ENCODE measurements around the gene MALRD1.
A peak's percentile ranks its signal among the peaks of the same experiment; 100 is the strongest.
"Not testable (repeated sequence)": the region's sequence is repeated elsewhere in the genome, so short reads cannot be mapped to it uniquely, and the experiment has no call there.

MALRD1 gene

DNA sequence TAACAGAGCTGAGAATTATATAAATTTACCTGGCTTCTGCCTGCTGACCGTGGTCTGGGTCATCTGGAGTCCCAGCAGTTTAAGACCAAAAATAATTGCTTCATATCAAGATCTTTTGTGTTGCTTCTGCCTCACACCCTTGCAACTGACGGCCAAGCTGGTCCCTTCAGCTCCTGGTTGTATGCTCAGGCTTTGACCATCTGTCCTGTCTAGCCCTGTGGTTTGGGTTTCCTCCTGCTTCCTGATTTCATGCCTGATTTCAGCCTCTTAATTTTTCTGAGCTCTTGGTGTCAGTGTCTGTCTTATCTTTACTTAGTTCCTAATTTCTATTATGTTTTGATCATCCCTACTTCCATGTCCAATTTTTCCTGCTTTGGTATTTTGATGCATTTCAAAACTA lies 679.8 kb downstream of the MALRD1 start:
- Histone ChIP-seq H3K27ac (ENCODE audit: low read depth, low read length, severe bottlenecking) (no peak overlapping the region), H3K4me3 (ENCODE audit: extremely low read depth, insufficient read depth, low read length, poor library complexity, severe bottlenecking) (no peak overlapping the region), H3K4me1 (ENCODE audit: control insufficient read depth, insufficient read depth, low read length, poor library complexity, severe bottlenecking) (no peaks in the 10 kb centered on the region), H3K9me3 (ENCODE audit: control insufficient read depth, low read length) (no peaks in the 10 kb centered on the region), H3K36me3 (ENCODE audit: control insufficient read depth, insufficient read depth, low read length) (no peaks in the 10 kb centered on the region)
- 74 to 100% methylated on average over 1 to 2 of the region's 2 CpGs for WGBS, 2 experiments (ENCODE audit: insufficient coverage in 2 of 2)

GRCh38 chr10:19728964-19729363 lies 680.4 kb downstream of the MALRD1 start:
- Histone ChIP-seq H3K36me3 (ENCODE audit: control insufficient read depth, insufficient read depth, low read length) (no peaks in the 10 kb centered on the region), H3K4me1 (ENCODE audit: control insufficient read depth, insufficient read depth, low read length, poor library complexity, severe bottlenecking) (no peaks in the 10 kb centered on the region), H3K9me3 (ENCODE audit: control insufficient read depth, low read length) (no peaks in the 10 kb centered on the region), H3K27ac (ENCODE audit: low read depth, low read length, severe bottlenecking) (no peak overlapping the region), H3K4me3 (ENCODE audit: extremely low read depth, insufficient read depth, low read length, poor library complexity, severe bottlenecking) (no peak overlapping the region)
- no CpG with 5 or more reads among the region's 2 CpGs for WGBS, 2 experiments (ENCODE audit: insufficient coverage in 2 of 2)

GRCh38 chr10:19730167-19730906 lies 681.7 kb downstream of the MALRD1 start:
- 60 to 100% methylated on average over 1 of the region's 2 CpGs for WGBS, 2 experiments (ENCODE audit: insufficient coverage in 2 of 2)
- Histone ChIP-seq H3K27ac (ENCODE audit: low read depth, low read length, severe bottlenecking) (no peak overlapping the region), H3K4me1 (ENCODE audit: control insufficient read depth, insufficient read depth, low read length, poor library complexity, severe bottlenecking) (no peaks in the 10 kb centered on the region), H3K36me3 (ENCODE audit: control insufficient read depth, insufficient read depth, low read length) (no peaks in the 10 kb centered on the region), H3K9me3 (ENCODE audit: control insufficient read depth, low read length) (no peaks in the 10 kb centered on the region), H3K4me3 (ENCODE audit: extremely low read depth, insufficient read depth, low read length, poor library complexity, severe bottlenecking) (no peak overlapping the region)

GRCh38 chr10:19730907-19731217 lies 682.3 kb downstream of the MALRD1 start:
- Histone ChIP-seq H3K4me1 (ENCODE audit: control insufficient read depth, insufficient read depth, low read length, poor library complexity, severe bottlenecking) (no peaks in the 10 kb centered on the region), H3K27ac (ENCODE audit: low read depth, low read length, severe bottlenecking) (no peak overlapping the region), H3K9me3 (ENCODE audit: control insufficient read depth, low read length) (no peaks in the 10 kb centered on the region)

GRCh38 chr10:19731560-19731959 lies 683.0 kb downstream of the MALRD1 start:
- Histone ChIP-seq H3K4me3 (ENCODE audit: extremely low read depth, insufficient read depth, low read length, poor library complexity, severe bottlenecking) (no peak overlapping the region), H3K27ac (ENCODE audit: low read depth, low read length, severe bottlenecking) (no peak overlapping the region), H3K4me1 (ENCODE audit: control insufficient read depth, insufficient read depth, low read length, poor library complexity, severe bottlenecking) (no peaks in the 10 kb centered on the region), H3K36me3 (ENCODE audit: control insufficient read depth, insufficient read depth, low read length) (no peaks in the 10 kb centered on the region), H3K9me3 (ENCODE audit: control insufficient read depth, low read length) (no peaks in the 10 kb centered on the region)
- WGBS, 2 experiments (ENCODE audit: insufficient coverage in 2 of 2) = no CpG with 5 or more reads among the region's 2 CpGs

More at GRCh38 chr10:19730907-19731217, 682.3 kb downstream of the MALRD1 start:
- Histone ChIP-seq H3K36me3 (ENCODE audit: control insufficient read depth, insufficient read depth, low read length) (no peaks in the 10 kb centered on the region), H3K4me3 (ENCODE audit: extremely low read depth, insufficient read depth, low read length, poor library complexity, severe bottlenecking) (no peak overlapping the region)

DNA sequence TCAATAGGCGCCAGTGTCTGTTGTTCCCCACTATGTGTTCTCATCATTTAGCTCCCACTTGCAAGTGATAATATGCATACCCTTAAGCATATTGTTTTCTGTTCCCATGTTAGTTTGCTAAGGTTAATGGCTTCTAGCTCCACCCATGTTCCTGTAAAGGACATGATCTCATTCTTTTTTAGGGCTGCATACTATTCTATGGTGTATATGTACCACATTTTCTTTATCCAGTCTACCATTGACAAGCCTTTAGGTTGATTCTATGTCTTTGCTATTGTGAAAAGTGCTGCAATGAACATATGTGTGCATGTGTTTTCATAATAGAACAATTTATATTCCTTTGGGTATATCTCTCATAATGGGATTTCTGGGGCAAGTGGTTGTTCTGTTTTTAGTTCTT lies 689.8 kb downstream of the MALRD1 start:
- no peaks in the 10 kb centered on the region for H3K4me1 ChIP-seq (ENCODE audit: control insufficient read depth, insufficient read depth, low read length, poor library complexity, severe bottlenecking)
- H3K9me3 ChIP-seq (ENCODE audit: control insufficient read depth, low read length) = no peaks in the 10 kb centered on the region
- no peak overlapping the region for H3K4me3 ChIP-seq (ENCODE audit: extremely low read depth, insufficient read depth, low read length, poor library complexity, severe bottlenecking)
- 67 to 88% methylated on average over 1 of the region's 1 CpG for WGBS, 2 experiments (ENCODE audit: insufficient coverage in 2 of 2)
- no peaks in the 10 kb centered on the region for H3K36me3 ChIP-seq (ENCODE audit: control insufficient read depth, insufficient read depth, low read length)
- H3K27ac ChIP-seq (ENCODE audit: low read depth, low read length, severe bottlenecking) = no peak overlapping the region

DNA sequence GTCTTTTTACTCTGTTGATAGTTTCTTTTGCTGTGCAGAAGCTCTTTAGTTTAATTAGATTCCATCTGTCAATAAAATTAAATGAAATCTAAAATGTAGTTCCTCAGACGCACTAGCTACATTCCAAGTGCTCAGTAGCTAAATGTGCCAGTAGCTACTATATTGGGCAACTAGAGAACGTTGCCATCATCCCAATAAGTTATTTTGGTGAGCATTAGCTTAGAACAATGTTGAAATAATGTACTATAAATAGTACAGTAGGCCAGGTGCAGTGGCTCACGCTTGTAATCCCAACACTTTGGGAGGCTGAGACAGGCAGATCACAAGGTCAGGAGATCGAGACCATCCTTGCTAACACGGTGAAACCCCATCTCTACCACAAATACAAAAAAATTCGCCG lies 690.6 kb downstream of the MALRD1 start:
- not testable (repeated sequence) for H3K27ac ChIP-seq (ENCODE audit: low read depth, low read length, severe bottlenecking); H3K4me3 ChIP-seq (ENCODE audit: extremely low read depth, insufficient read depth, low read length, poor library complexity, severe bottlenecking); H3K36me3 ChIP-seq (ENCODE audit: control insufficient read depth, insufficient read depth, low read length); H3K9me3 ChIP-seq (ENCODE audit: control insufficient read depth, low read length); H3K4me1 ChIP-seq (ENCODE audit: control insufficient read depth, insufficient read depth, low read length, poor library complexity, severe bottlenecking)
- 60 to 100% methylated on average over 1 to 5 of the region's 7 CpGs for WGBS, 2 experiments (ENCODE audit: insufficient coverage in 2 of 2)

DNA sequence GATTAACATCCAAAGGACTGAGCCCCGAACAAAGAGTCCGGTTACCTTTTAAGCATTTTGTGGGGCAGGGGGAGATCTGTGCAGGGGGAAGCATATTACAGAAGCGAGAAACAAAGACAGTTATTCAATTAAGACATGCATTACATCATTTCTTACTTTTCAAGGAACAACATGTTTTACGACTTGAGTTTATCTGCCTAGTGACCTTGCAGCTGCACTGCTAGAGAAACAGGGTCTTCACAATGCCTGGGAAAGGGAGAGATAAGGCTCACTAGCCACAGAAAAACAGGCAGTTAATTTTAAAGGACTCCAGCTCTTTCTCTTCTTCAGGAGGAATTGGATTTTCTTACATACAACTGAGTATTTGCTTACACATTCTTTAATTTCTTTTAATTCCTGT lies 693.5 kb downstream of the MALRD1 start:
- WGBS, 2 experiments (ENCODE audit: insufficient coverage in 2 of 2) = 80 to 84% methylated on average over 2 to 3 of the region's 4 CpGs
- H3K36me3 ChIP-seq (ENCODE audit: control insufficient read depth, insufficient read depth, low read length); H3K4me3 ChIP-seq (ENCODE audit: extremely low read depth, insufficient read depth, low read length, poor library complexity, severe bottlenecking); H3K9me3 ChIP-seq (ENCODE audit: control insufficient read depth, low read length); H3K4me1 ChIP-seq (ENCODE audit: control insufficient read depth, insufficient read depth, low read length, poor library complexity, severe bottlenecking): not testable (repeated sequence)
- H3K27ac ChIP-seq (ENCODE audit: low read depth, low read length, severe bottlenecking) = peak overlapping the region; percentile 45

- no peaks in the 10 kb centered on the region for H3K4me1 ChIP-seq (ENCODE audit: control insufficient read depth, insufficient read depth, low read length, poor library complexity, severe bottlenecking)
- no peaks in the 10 kb centered on the region for H3K36me3 ChIP-seq (ENCODE audit: control insufficient read depth, insufficient read depth, low read length)
- H3K27ac ChIP-seq (ENCODE audit: low read depth, low read length, severe bottlenecking) = no peak overlapping the region
- WGBS, 2 experiments (ENCODE audit: insufficient coverage in 2 of 2) = 86 to 98% methylated on average over 4 of the region's 4 CpGs
- H3K4me3 ChIP-seq (ENCODE audit: extremely low read depth, insufficient read depth, low read length, poor library complexity, severe bottlenecking) = no peak overlapping the region
- H3K9me3 ChIP-seq (ENCODE audit: control insufficient read depth, low read length) = no peaks in the 10 kb centered on the region
Measured at GRCh38 chr10:19745672-19746071, 697.1 kb downstream of the MALRD1 start.

- no peak overlapping the region for H3K4me3 ChIP-seq (ENCODE audit: extremely low read depth, insufficient read depth, low read length, poor library complexity, severe bottlenecking)
- no peak overlapping the region for H3K27ac ChIP-seq (ENCODE audit: low read depth, low read length, severe bottlenecking)
- no peaks in the 10 kb centered on the region for H3K4me1 ChIP-seq (ENCODE audit: control insufficient read depth, insufficient read depth, low read length, poor library complexity, severe bottlenecking)
- no peaks in the 10 kb centered on the region for H3K36me3 ChIP-seq (ENCODE audit: control insufficient read depth, insufficient read depth, low read length)
- H3K9me3 ChIP-seq (ENCODE audit: control insufficient read depth, low read length) = no peaks in the 10 kb centered on the region
Measured at GRCh38 chr10:19749185-19749729, 700.7 kb downstream of the MALRD1 start.

- WGBS, 2 experiments (ENCODE audit: insufficient coverage in 2 of 2) = no CpG with 5 or more reads among the region's 1 CpG
- H3K27ac ChIP-seq (ENCODE audit: low read depth, low read length, severe bottlenecking) = no peak overlapping the region
- no peaks in the 10 kb centered on the region for H3K36me3 ChIP-seq (ENCODE audit: control insufficient read depth, insufficient read depth, low read length)
- no peak overlapping the region for H3K4me3 ChIP-seq (ENCODE audit: extremely low read depth, insufficient read depth, low read length, poor library complexity, severe bottlenecking)
- no peaks in the 10 kb centered on the region for H3K9me3 ChIP-seq (ENCODE audit: control insufficient read depth, low read length)
- no peaks in the 10 kb centered on the region for H3K4me1 ChIP-seq (ENCODE audit: control insufficient read depth, insufficient read depth, low read length, poor library complexity, severe bottlenecking)
Measured at GRCh38 chr10:19750972-19751371, 702.4 kb downstream of the MALRD1 start.

Measured in mesodermal cell (in vitro differentiated cells).